SU-DHL-6 (cell line): Measurements from ENCODE around the gene LZTR1.

Experiments
- EZH2phosphoT487 ChIP-seq: fragments of 200-600 bp; sonication (generic), shearing (Covaris generic); conservative IDR thresholded peaks from 2 replicates; pipeline ENCODE4 v1.6.1; 2018; ENCODE audit warnings: mild to moderate bottlenecking, antibody characterized with exemption, low read length, moderate library complexity, mixed read lengths
- TF ChIP-seq, protein P1 (sequence below): fragments of 200-600 bp; sonication (generic); IDR thresholded peaks from one replicate; pipeline ENCODE4 v1.5.1; 2017; ENCODE audit warnings: antibody characterized with exemption, mild to moderate bottlenecking, low read length, moderate library complexity; ENCODE audit not compliant: insufficient read depth, poor library complexity, severe bottlenecking

DNA sequence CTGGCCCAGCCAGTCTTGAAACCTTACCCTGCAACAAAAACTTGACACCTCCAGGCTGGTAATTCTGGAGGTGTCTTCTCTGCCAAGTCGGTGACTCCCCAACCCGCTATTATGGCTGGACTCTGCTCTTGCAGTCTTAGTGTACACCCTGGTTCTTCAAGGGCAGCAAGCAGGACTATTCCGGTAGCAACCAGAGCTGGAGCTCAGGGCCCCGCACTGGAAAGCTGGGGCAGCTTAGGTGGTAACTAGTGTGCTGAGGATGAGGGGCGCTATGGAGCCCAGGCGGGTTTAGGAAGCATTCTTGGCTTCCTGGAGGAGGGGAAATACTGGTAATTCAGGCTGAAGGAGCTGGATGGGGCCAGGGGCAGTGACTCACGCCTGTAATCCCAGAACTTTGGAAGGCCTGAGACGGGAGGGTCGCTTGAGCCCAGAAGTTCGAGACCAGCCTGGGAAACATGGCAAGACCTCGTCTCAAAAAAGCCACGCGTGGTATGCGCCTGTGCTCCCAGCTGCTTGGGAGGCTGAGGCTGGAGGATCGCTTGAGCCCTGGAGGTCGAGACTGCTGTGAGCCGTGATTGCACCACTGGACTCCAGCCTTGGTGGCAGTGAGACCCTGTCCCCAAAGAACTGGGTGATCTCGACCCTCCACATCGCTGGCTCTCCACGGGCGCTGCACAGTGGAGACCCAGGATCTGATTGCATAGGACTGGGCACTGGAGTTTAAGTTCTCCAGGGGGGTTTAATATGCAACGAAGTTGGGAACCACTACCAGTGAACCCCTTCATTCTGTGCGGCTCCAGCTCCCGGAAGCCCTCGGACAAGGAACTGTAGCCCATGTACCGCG is 25.6 kb upstream of the LZTR1 start:
- TF ChIP-seq, protein P1, sequence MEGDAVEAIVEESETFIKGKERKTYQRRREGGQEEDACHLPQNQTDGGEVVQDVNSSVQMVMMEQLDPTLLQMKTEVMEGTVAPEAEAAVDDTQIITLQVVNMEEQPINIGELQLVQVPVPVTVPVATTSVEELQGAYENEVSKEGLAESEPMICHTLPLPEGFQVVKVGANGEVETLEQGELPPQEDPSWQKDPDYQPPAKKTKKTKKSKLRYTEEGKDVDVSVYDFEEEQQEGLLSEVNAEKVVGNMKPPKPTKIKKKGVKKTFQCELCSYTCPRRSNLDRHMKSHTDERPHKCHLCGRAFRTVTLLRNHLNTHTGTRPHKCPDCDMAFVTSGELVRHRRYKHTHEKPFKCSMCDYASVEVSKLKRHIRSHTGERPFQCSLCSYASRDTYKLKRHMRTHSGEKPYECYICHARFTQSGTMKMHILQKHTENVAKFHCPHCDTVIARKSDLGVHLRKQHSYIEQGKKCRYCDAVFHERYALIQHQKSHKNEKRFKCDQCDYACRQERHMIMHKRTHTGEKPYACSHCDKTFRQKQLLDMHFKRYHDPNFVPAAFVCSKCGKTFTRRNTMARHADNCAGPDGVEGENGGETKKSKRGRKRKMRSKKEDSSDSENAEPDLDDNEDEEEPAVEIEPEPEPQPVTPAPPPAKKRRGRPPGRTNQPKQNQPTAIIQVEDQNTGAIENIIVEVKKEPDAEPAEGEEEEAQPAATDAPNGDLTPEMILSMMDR = no peak
- no peak for TF ChIP-seq EZH2phosphoT487
